KMS-11 (cell line): ENCODE measurements around the gene PACSIN2.
"Not testable (repeated sequence)": the region's sequence is repeated elsewhere in the genome, so short reads cannot be mapped to it uniquely, and the experiment has no call there.

Experiments used
- H2AFZ ChIP-seq: fragments of 200-600 bp; sonication (generic); 2 replicates; pipeline ENCODE4 v1.6.1; 2016; ENCODE audit warnings: antibody characterized with exemption, mixed run types, low read depth
- H3K27ac ChIP-seq: fragments of 200-600 bp; sonication (generic); 2 replicates; pipeline ENCODE4 v1.6.1; 2016; ENCODE audit warnings: mild to moderate bottlenecking, mixed run types
- H3K27me3 ChIP-seq: fragments of 200-600 bp; sonication (generic); 2 replicates; pipeline ENCODE4 v1.6.1; 2017; ENCODE audit warnings: mild to moderate bottlenecking, low read depth, mixed run types, moderate library complexity; ENCODE audit not compliant: insufficient read depth
- H3K36me3 ChIP-seq: fragments of 200-600 bp; sonication (generic); 2 replicates; pipeline ENCODE4 v1.6.1; 2017; ENCODE audit warnings: mild to moderate bottlenecking, mixed run types; ENCODE audit not compliant: insufficient read depth
- H3K4me1 ChIP-seq: fragments of 200-600 bp; sonication (generic); 2 replicates; pipeline ENCODE4 v1.6.1; 2016; ENCODE audit warnings: mild to moderate bottlenecking, low read depth, mixed run types; ENCODE audit not compliant: poor library complexity, severe bottlenecking
- H3K4me2 ChIP-seq: fragments of 200-600 bp; sonication (generic); 2 replicates; pipeline ENCODE4 v1.7.0; 2016; ENCODE audit warnings: mild to moderate bottlenecking, mixed run types
- H3K4me3 ChIP-seq: fragments of 200-600 bp; sonication (generic); IDR thresholded peaks from 2 replicates; pipeline ENCODE4 v1.6.1; 2017; ENCODE audit warnings: low read depth, low read length, mixed read lengths; ENCODE audit not compliant: insufficient read depth
- H3K79me2 ChIP-seq: fragments of 200-600 bp; sonication (generic); 2 replicates; pipeline ENCODE4 v1.6.1; 2016; ENCODE audit warnings: low read depth, mixed run types; ENCODE audit not compliant: insufficient read depth
- H3K9ac ChIP-seq: fragments of 200-600 bp; sonication (generic); 2 replicates; pipeline ENCODE4 v1.6.1; 2016; ENCODE audit warnings: mild to moderate bottlenecking, mixed run types
- H4K20me1 ChIP-seq: fragments of 200-600 bp; sonication (generic); 2 replicates; pipeline ENCODE4 v1.6.1; 2016; ENCODE audit warnings: mild to moderate bottlenecking, mixed run types; ENCODE audit not compliant: insufficient read depth
- TF ChIP-seq, protein P1 (sequence below): fragments of 200-600 bp; sonication (generic); conservative IDR thresholded peaks from 2 replicates; pipeline ENCODE4 v1.6.1; 2017; ENCODE audit warnings: low read depth, mild to moderate bottlenecking, antibody characterized with exemption, low read length, moderate library complexity, mixed read lengths

PACSIN2 gene

DNA sequence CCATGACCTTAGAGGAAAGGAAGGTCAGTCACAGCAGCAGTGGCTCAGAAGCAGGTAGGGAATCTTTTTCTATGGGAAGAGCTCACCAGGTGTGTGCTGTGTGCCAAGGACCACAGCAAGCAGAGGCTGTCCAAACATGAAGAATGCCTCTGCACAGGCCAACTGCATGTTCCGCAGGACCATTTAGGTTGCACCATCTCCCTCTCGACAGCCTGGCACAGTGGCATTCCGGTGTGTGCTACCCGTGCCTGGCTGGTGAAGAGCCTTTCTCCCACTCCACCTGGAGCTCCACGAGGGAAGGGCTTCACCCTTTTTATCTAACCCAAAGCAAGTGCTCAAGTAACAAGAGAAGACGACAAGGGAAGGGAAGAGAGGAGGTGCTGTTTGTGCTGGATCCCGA, 76.5 kb downstream of the PACSIN2 start:
- H3K27ac ChIP-seq = no peak overlapping the region
- TF ChIP-seq, protein P1, sequence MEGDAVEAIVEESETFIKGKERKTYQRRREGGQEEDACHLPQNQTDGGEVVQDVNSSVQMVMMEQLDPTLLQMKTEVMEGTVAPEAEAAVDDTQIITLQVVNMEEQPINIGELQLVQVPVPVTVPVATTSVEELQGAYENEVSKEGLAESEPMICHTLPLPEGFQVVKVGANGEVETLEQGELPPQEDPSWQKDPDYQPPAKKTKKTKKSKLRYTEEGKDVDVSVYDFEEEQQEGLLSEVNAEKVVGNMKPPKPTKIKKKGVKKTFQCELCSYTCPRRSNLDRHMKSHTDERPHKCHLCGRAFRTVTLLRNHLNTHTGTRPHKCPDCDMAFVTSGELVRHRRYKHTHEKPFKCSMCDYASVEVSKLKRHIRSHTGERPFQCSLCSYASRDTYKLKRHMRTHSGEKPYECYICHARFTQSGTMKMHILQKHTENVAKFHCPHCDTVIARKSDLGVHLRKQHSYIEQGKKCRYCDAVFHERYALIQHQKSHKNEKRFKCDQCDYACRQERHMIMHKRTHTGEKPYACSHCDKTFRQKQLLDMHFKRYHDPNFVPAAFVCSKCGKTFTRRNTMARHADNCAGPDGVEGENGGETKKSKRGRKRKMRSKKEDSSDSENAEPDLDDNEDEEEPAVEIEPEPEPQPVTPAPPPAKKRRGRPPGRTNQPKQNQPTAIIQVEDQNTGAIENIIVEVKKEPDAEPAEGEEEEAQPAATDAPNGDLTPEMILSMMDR = no peak
- H3K79me2 ChIP-seq = no peaks in the 10 kb centered on the region

DNA sequence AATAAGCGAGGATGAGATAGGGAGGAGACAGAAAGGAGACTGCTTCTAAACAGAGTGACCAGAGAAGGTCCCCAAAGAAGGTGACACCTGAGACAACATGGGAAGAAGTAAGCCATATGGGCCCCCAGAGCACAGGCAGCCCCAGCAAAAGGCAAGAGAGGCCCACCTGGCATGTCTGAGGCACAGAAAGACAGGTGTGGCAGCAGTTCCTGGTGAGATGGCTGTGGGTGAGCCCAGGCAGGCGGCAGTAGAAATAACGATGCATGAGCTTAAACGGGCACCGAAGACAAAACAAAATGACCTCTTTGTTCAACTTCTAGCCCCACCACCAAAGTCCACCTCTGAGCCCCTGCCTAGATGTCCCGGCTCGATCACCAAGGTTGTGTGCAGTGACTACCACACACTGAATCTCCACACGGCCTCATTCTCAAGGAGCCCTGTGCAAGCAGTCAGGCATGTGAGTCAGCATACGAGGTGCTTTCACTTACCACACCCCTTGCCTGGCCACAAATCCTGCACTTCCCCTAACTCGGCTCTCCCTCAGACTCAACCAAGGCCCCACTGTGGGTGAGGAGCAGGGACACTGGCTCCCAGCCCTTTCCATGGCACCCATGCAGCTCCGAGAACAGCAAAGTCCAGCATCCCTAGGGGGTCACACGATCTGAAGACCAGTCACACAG, 77.6 kb downstream of the PACSIN2 start:
- Histone ChIP-seq H3K27me3 (no peaks in the 10 kb centered on the region), H4K20me1 (no peaks in the 10 kb centered on the region), H3K36me3 (no peaks in the 10 kb centered on the region), H3K4me3 (no peak overlapping the region), H3K4me2 (no peak overlapping the region; the same call in 1 of the 2 replicates), H2AFZ (no peak overlapping the region), H3K9ac (no peak overlapping the region), H3K4me1 (peaks cover 6% of the 10 kb centered on the region), H3K27ac (no peak overlapping the region), H3K79me2 (no peaks in the 10 kb centered on the region)
- TF ChIP-seq, protein P1 = no peak

More for the DNA sequence above, 76.5 kb downstream of the PACSIN2 start:
- no peak overlapping the region for H3K4me3 ChIP-seq
- no peaks in the 10 kb centered on the region for H3K27me3 ChIP-seq
- no peak overlapping the region for H3K4me2 ChIP-seq
- no peak overlapping the region for H3K9ac ChIP-seq
- H2AFZ ChIP-seq = no peak overlapping the region
- no peaks in the 10 kb centered on the region for H4K20me1 ChIP-seq
- H3K4me1 ChIP-seq = peaks cover 6% of the 10 kb centered on the region
- H3K36me3 ChIP-seq = no peaks in the 10 kb centered on the region

DNA sequence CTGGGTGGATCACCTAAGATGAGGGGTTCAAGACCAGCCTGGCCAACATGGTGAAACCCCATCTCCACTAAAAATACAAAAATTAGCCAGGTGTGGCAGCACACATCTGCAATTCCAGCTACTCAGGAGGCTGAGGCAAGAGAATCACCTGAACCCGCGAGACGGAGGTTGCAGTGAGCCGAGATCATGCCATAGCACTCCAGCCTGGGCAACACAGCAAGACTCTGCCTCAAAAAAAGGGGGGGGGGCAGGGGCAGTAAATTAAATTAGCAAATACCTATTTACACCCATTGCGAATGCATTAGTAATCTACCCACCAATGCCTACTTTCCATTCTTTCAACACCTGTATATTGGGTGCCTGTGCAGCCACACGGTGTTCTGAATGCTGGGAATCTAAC, 78.3 kb downstream of the PACSIN2 start:
- not testable (repeated sequence) for H3K9ac ChIP-seq

DNA sequence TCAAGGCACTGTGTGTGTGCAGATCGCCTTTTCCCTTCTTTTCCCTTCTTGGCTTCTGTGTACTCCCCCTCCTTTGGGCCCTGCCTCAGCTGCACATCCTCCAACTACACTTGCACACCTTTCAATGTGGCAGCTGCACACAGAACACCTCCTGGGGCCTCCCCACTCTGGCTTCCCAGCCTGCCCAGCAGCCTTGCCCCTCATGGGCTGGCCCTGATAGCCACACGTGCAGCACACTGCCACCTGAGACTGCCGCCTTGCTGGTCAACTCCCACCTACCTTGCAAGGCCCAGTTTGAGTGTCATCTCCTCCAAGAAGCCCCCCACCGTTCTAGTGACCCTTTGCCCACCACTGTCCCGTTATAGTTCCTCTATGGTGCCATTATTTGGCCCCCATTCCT, 80.6 kb downstream of the PACSIN2 start:
- Histone ChIP-seq H3K36me3 (no peaks in the 10 kb centered on the region), H3K4me2 (no peak overlapping the region), H3K4me3 (no peak overlapping the region), H3K27ac (no peak overlapping the region), H3K4me1 (peaks cover 11% of the 10 kb centered on the region), H3K27me3 (no peaks in the 10 kb centered on the region), H3K9ac (no peak overlapping the region), H2AFZ (no peak overlapping the region), H3K79me2 (no peaks in the 10 kb centered on the region), H4K20me1 (no peaks in the 10 kb centered on the region)
- TF ChIP-seq, protein P1 = no peak

More for the DNA sequence above, 78.3 kb downstream of the PACSIN2 start:
- not testable (repeated sequence) for H3K27ac ChIP-seq, H3K4me1 ChIP-seq, H3K4me3 ChIP-seq, H3K4me2 ChIP-seq, H3K79me2 ChIP-seq, H3K27me3 ChIP-seq, H3K36me3 ChIP-seq, H2AFZ ChIP-seq, H4K20me1 ChIP-seq

DNA sequence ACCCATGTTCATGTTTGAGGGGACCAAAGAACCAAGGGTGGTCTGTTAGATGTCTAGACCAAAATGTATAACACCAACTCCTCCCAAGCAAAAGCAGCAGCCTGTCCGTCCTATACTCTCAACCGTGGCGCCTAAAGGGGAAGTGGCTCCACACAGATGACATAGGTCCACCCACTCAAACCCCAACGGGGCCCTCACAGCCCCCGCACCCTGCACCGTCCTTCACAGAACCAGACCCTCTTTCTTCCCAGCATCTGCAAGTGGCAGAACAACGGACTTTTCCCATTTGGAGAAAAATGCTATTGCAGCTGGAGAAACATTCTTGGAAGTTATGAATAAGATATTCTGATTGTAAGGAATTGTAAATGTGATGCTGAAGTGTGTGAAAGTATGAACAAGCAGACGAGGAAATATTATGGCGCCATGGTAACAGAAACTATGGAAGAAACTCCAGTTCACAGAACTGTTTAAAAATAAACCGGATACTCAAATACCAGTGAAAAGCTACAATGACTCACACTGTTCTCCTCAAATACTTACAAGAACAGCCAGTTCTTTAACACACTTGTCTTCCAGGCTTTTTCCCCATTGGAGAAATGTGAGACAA, 81.4 kb downstream of the PACSIN2 start:
- Histone ChIP-seq H4K20me1 (no peaks in the 10 kb centered on the region), H2AFZ (no peak overlapping the region), H3K4me2 (no peak overlapping the region), H3K4me1 (peaks cover 11% of the 10 kb centered on the region), H3K27me3 (no peaks in the 10 kb centered on the region), H3K27ac (no peak overlapping the region), H3K79me2 (no peaks in the 10 kb centered on the region), H3K9ac (no peak overlapping the region), H3K4me3 (no peak overlapping the region), H3K36me3 (no peaks in the 10 kb centered on the region)
- TF ChIP-seq, protein P1 = no peak
